Measurements from ENCODE around the gene MTARC2. TPM values are rescaled to one million over a fixed set of nuclear protein-coding genes. Genes with fewer than 3 reads are reported as not detected.

The MTARC2 gene
- total and polyA plus RNA-seq, 2 of the 13 experiments (the other 11 are each of a cell fraction or from before 2014, with no cell fraction given) = 8.5 to 10.1 TPM

- no peak for TF ChIP-seq MLXIP (CRISPR knock-in tag; IDR thresholded peaks at IDR 0.05; ENCODE audit: borderline replicate concordance)
- no peak for TF ChIP-seq ZNF691 (CRISPR knock-in tag; IDR thresholded peaks at IDR 0.05; ENCODE audit: borderline replicate concordance, low read depth)
- TF ChIP-seq KIAA2018 (CRISPR knock-in tag; IDR thresholded peaks at IDR 0.05; ENCODE audit: borderline replicate concordance) = no peak
- peak; percentile 41; the same call in 1 of the 2 replicates for TF ChIP-seq ATF2 (CRISPR knock-in tag; IDR thresholded peaks at IDR 0.05)
- peak; percentile 90 for TF ChIP-seq ZNF747 (CRISPR knock-in tag; IDR thresholded peaks at IDR 0.05; ENCODE audit: borderline replicate concordance)
- TF ChIP-seq ZNF780A (CRISPR knock-in tag; IDR thresholded peaks at IDR 0.05) = 0 out of 2 replicates have a peak, but pooled peaks have one; percentile 88
- TF ChIP-seq ZBTB7A (CRISPR knock-in tag; IDR thresholded peaks at IDR 0.05) = peak; percentile 47; the same call in 1 of the 2 replicates
- TF ChIP-seq ZSCAN21 (CRISPR knock-in tag; IDR thresholded peaks at IDR 0.05; ENCODE audit: borderline replicate concordance) = peak; percentile 58
- no peak for TF ChIP-seq RBAK (CRISPR knock-in tag; IDR thresholded peaks at IDR 0.05)
- peak; percentile 56; the same call in 1 of the 2 replicates for TF ChIP-seq ZC3H13 (CRISPR knock-in tag; IDR thresholded peaks at IDR 0.05)
- TF ChIP-seq ZBTB8A (CRISPR knock-in tag; IDR thresholded peaks at IDR 0.05; ENCODE audit: borderline replicate concordance, low read depth) = no peak
- no peak for TF ChIP-seq ZNF839 (CRISPR knock-in tag; IDR thresholded peaks at IDR 0.05; ENCODE audit: borderline replicate concordance)
- no peak; the same call in 1 of the 2 replicates for TF ChIP-seq DMAP1 (CRISPR knock-in tag; IDR thresholded peaks at IDR 0.05)
- no peak for TF ChIP-seq ZSCAN9 (CRISPR knock-in tag; IDR thresholded peaks at IDR 0.05; ENCODE audit: borderline replicate concordance)
These were observed at the start of gene MTARC2 (continued) for GRCh38 chr1:220748089-220748934.

Data from HepG2 (cell line).